SHP77 treated with DMSO at 0.1 percent for 48 hours (cell line): ENCODE measurements around the gene STK24.
A peak's percentile ranks its signal among the peaks of the same experiment; 100 is the strongest.

Source experiments
- DNase-seq: peaks from one replicate; lab custom pipeline; 2025; lab: John Stamatoyannopoulos, UW

STK24 gene

GRCh38 chr13:98489446-98490194 lies 87.3 kb downstream of the STK24 start:
- no peak for DNase-seq

DNA sequence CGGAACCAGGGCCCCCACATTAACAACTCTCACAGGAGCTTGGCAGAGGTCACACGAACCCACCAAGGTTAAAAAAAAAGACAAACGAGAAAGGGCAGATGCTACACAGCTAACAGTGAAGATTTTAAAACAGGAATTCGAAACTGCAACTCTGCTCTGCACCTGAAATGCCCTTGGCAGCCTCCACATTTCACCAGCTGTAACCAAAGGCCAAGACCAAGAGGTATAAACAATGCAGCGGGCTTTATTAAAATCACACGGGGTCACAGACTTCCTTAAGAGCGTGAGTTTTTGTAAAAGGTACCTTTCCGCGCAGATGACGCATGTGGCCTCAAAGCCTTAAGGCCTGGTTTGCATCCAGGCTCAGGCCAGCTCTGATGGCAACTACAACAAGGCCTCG lies 88.2 kb downstream of the STK24 start:
- no peak for DNase-seq

DNA sequence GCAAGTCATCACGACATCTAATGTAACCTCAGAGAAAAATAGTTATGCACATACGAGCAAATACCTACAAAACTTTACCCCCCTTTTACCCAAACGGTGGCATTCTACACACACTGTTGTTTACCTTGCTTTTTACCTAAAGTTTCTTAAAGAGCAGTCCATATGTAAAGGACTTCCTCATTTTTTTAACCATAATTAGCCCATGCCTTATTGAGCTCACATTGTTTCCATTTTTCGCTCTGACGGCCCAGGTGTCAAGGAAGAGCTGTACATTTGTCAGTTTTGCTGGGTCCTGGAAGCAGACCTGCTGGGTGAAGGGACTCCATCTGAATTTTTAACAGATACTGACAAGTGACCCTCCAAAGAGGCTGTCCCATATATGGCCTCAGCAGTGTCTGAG lies 89.4 kb downstream of the STK24 start:
- DNase-seq, result no peak

DNA sequence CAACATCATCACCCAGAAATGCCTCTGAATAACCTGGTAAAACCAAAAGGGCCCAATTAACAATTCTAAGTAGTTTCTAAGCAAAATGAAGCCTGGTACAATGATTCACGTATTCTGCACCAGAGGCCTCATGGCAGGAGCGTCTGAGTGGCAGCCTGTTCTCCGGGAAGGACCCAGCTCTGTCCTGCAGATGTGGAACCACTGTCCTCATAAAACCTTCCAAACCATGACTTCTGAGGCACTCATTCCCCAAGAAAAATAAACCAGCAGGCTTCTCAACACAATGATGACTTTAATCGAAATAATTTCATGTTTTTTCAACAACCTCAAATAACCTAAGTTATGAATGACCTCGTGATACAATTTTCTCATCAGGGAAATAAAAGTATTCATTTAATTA lies 89.9 kb downstream of the STK24 start:
- DNase-seq, result no peak

GRCh38 chr13:98486412-98486811 lies 90.5 kb downstream of the STK24 start:
- DNase-seq, result no peak

DNA sequence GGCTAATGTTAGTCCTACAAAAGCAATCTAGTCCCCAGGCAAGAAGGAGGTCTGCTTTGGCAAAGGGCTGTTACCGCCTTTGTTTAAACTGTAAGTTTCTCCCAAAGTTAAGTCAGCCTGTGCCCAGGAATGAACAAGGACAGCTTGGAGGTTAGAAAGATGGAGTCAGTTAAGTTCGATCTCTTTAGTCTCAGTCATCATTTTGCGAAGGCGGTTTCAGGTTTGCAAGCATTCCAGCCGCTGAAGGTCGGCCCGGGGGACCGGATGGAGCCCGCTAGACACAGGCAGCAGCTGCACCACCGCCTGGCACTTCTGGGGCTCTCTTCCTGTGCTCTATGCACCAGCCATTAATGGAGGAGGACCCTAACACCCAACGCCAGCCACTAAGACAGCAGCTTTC lies 91.3 kb downstream of the STK24 start:
- DNase-seq, result no peak

DNA sequence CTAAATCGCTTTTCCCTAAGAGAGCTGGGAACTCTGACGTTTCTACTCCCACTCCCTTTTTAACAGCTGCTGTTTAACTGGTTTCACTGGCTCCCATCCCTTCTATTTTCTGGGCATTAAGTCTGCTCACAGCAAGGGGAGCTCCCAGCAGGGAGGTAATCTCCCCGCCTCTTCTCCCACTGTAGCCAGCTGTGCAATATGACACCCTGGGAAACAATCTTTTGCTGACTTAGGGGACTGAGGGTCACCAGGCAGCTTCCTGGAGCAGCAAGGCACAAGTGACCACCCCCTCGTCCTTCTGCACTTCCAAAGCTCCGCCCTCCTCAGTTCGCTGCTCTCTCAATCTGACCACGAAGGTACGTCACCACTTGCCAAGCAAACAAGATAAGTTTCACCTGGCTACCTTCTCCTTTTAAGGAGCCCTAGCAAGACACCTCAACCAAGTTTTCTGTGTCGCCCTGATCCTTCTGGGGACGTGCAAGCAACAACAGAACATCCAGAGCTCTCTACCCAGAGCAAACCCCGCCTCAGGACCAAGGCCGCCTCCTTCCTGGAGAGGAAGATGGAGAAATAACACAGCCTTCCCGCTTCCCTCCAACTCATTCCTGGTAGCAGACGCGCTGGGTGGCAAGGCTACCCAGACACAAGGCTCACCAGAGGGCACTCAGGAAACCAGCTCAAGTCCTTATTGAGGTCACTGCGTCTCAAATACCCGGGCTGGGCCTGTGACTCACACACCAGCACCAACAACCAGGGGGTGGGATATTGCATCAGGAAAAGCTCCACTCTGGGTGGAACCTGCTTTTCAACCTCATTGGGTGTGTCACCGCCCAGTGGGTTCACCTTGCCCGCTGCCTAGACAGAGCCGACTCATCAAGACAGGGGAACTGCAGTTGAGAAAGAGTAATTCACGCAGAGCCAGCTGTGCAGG lies 92.4 kb downstream of the STK24 start:
- peak; percentile 29 for DNase-seq

DNA sequence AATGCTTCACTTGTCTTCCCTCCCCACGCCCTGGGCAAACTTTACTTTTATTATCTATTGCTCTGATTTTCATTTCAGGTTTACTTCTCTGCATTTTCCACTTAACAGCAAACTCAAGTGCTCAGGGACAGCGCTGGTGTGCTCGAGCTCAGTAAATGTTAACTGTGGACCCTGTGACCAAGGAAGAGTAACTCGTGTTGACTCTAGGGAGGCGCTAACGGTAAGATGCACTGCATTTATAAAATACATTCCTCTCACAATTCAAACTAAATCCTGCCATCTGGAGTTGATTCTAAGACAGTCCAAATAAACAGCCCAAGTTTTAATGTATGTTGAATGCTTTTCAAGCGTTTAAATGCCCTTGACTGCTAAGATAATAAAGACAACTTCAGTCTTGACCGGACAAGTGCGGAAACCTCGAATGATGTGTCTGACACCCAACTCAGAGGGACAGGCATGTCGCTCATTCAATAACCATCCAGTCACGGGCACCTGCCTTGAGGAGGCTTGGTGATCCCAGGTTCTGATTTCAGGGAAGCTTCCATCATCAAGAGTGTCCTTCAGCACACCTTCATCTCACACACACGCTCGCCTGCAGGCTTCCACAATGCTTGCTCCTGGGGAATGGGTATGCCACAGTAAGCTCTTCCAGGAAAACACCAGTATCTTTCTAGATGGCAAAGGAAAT lies 93.2 kb downstream of the STK24 start:
- DNase-seq, result no peak

DNA sequence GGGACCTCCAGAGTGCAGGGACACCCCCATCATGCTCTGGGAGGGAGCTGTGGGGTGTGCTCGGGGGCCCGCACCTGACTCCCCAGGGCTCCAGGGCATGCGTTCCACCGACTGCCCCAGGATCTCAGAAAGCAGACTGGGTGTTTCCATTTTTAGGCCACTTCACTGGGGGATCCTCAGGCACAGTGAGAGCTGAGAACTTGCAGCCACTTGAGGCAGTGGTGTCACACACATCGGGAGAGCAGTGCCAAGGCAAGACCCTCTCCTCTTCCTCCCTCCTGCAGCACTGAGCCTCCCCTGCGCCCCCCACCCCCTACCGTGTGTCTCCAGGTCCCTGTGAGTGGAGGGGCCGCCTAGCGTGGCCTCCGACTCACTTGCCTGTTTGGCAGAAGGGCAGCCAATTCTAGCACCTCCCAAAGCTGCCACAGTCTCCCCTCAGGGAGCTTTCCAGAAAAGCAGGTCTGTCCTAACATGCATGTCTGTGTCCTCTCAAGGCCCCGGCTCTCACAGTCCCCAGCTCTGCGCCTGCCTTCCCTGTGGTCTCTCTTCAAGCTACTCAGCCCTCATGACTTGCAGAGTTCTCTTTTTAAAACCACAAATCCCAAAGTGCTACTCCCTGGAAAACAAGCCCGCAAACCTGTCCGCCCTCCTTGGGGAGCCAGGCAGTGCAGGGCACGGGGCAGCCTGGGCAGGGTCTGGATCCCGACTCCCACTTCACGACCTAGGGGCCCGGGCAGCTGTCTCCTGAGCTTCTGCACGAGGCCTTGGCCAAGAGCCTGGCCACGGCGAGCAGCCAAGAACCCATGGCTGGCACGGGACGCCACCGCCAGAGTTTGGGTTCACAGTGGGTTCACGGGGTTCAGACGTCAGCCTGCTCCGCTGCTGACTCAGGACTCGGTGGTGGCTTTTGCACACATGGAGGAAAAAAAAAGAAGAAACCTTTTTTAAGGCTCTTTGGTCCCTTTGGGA lies 94.1 kb downstream of the STK24 start:
- DNase-seq, result no peak

DNA sequence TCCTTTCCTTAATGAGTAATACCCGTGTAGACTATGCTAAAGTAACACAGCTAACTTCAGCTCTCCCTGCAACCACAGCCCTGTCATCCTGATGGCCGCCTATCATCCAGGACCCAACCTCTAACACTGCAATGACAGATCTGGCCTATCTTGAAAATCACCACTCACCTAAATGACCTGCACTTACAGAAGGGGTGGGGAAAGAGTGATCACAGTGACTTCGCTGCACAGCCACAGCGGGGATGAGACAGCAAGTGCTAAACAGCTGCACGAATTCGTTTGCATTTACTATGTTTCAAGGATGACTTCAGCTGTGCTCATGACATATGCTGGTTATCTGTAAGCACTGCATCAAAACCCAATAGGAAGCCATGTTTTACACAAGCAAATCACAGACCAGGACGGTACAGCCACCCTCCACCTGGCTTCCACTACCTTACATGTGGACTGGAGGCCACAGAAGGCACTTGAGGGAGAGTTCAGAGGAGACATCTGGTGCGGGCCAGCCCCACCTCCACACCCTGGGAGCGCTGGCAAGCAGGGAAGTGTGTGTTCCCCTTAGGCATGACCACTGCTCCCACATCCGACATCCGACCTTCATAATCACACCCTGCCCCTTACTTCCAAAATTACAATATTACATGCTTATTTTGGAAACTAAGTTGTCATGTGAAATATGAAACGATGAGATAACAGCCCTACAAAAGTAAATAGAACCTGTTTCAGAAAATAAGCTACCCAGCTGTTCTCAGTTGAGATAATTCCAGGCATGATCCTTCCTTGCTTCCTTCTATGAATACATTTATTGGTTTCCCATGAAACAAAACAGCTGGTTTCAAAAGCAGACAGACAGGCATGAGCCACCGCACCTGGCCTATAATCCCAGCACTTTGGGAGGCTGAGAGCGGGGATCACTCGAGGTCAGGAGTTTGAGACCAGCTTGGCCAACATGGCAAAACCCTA lies 95.7 kb downstream of the STK24 start:
- DNase-seq, result peak; percentile 40

- DNase-seq, result no peak
These were observed 97.4 kb downstream of the STK24 start for GRCh38 chr13:98479496-98480003.

GRCh38 chr13:98478189-98479129 lies 98.4 kb downstream of the STK24 start:
- DNase-seq, result no peak

- DNase-seq, result no peak
These were observed 100.4 kb downstream of the STK24 start for GRCh38 chr13:98476538-98476966.

GRCh38 chr13:98476106-98476505 lies 100.8 kb downstream of the STK24 start:
- no peak for DNase-seq

- no peak for DNase-seq
These were observed 101.4 kb downstream of the STK24 start for GRCh38 chr13:98475522-98475921.

GRCh38 chr13:98474761-98475160 lies 102.1 kb downstream of the STK24 start:
- DNase-seq, result no peak

DNA sequence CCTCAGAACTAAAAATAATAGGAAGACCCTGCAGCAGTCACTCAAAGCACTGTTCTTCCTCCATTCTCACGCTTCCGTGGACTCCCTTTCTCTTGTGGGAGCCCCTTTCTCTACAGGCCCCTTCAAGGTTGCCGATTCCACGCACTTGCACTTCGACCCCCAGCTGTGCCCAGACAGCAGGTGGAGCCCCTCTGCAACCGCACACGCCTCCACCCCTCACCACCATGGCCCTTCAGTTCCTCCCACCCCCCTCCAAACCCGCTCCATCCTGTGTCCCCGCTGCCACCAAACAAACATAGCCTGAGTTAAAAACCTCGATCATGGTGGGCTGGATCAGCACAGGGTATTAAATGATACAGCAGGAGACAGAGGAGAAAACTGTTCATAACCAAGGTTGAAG lies 102.6 kb downstream of the STK24 start:
- DNase-seq, result no peak

- no peak for DNase-seq
These were observed 103.1 kb downstream of the STK24 start for GRCh38 chr13:98473788-98474144.
